GM21576 (cell line): ENCODE results near the gene TMEM63C.
"Not testable (repeated sequence)": the region's sequence is repeated elsewhere in the genome, so short reads cannot be mapped to it uniquely, and the experiment has no call there.

Experiments
- ATAC-seq: cut with Tn5 transposase; IDR thresholded peaks from one replicate; pipeline ENCODE4 v1.9.1; 2021; ENCODE audit warnings: mild to moderate bottlenecking, moderate library complexity; ENCODE audit not compliant: unreplicated experiment

Gene TMEM63C

GRCh38 chr14:77155083-77155482 lies 26.5 kb upstream of the TMEM63C start:
- ATAC-seq, result no peak

GRCh38 chr14:77157740-77158139 lies 23.9 kb upstream of the TMEM63C start:
- ATAC-seq, result no peak

DNA sequence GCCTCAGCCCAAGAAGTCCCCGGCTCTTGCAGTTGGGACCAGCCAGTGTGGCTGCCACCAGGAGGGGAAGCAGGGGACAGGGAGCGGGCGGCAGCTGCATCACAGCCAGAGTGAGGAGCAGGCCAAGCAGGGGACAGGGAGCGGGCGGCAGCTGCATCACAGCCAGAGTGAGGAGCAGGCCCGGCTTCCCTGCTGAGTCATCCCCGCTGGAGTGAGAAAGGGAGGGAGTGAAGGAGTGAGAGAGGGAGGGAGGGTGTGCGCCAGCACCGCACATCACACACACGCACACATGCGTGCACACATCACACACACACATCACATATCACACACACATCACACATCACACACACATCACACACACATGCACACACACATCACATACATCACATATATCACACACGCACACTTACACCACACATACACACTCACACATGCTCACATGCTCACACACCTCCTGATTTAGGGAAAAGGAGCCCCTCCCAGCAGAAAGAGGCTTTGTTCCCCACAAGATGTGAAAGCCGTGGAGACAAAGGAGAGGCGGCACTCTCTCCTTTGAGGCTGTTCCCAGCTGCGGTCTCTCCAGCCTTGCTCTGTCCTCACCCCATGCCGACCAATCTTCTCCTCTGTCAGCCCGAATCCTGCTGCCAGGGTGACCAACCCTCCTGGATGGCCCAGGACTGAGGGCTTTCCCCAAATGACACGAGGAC lies 23.3 kb upstream of the TMEM63C start:
- no peak for ATAC-seq

GRCh38 chr14:77158882-77159255 lies 22.7 kb upstream of the TMEM63C start:
- no peak for ATAC-seq

DNA sequence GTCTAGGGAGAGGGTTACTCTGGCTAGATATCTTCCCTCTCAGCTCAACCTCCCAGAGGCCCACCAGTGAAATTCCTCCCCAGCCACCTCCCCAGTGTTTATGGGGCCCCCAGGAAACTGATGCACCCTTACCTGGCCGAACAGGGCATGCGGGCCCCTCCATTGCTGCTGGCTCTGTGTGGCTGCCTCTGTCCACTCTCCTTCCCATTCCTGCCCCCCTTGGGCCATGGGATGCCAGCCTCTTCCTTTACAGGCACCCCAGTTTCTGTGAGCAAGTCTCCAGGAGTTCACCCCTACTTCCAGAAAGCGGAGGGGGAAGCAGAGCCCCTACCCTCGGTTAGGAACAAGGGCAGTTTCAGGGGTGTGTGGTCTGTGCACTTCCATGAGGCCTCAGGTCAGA lies 20.6 kb upstream of the TMEM63C start:
- ATAC-seq, result no peak

- no peak for ATAC-seq
Measured at GRCh38 chr14:77170045-77170444, 11.6 kb upstream of the TMEM63C start.

DNA sequence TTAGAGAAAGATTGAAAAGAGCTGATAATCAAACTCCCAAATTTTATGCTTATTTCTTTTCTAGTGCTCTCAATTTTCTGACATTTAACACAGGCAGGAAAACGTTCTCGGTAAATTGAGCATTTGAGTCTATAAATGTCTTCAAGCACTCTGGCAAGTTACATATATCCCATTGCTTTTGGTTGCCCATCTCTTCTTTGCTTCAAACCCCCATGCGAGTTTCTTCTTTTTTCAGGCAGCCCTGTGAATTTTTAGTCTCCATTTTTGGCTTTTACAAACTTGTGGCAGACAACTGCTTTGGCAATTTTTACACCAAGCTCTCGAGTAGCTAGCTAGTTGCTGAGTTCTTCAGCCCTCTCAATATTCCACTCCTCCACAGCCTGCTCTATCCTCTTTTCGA lies 8.7 kb upstream of the TMEM63C start:
- ATAC-seq, result no peak

DNA sequence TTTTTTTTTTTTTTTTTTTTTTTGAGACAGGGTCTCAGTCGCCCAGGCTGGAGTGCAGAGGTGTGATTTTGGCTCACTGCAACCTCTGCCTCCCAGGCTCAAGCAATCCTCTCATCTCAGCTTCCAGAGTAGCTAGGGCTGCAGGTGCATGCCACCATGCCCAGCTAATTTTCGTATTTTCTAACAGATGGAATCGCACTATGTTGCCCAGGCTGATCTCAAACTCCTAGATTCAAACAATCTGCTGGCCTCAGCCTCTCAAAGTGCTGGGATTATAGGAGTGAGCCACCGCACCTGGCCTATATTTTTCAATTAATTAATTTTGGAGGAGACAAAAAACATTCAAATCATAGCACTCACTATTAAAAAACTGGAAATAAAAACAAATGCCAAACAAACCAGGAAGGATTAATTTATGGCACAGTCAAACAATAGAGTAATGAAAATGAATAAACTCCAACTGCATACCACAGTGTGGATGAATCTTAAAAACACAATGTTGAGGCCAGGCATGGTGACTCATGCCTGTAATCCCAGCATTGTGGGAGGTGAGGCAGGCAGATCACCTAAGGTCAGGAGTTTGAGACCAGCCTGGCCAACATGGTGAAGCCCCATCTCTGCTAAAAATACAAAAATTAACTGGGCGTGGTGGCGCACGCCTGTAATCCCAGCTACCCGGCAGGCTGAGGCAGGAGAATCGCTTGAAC lies 7.5 kb upstream of the TMEM63C start:
- not testable (repeated sequence) for ATAC-seq

- ATAC-seq, result no peak
Measured at GRCh38 chr14:77175843-77176242, 5.8 kb upstream of the TMEM63C start.

DNA sequence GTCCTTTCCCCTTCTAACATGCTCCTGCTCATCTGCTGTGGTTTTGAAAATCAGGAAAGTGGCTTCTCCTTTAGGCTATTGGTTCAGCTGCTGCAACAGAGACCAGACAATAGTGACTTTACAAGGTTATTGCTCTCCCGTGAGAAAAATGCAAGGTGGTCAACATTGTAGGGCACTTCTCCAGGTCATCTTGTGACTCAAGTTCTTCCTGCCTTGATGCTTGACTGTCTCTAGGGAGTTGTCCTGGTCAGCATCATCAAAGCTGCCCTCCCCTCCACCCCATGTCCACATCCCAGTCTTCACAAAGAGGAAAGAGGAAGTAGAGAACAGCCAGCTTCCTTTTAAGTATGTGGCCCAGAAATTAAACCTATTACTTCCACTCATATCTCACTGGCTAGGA lies 3.9 kb upstream of the TMEM63C start:
- no peak for ATAC-seq

GRCh38 chr14:77178656-77179055 lies 2.9 kb upstream of the TMEM63C start:
- ATAC-seq, result no peak

GRCh38 chr14:77180726-77181602 lies 634 bp upstream of the TMEM63C start:
- ATAC-seq, result no peak

- ATAC-seq, result no peak
Measured at GRCh38 chr14:77183896-77184295, 2.3 kb downstream of the TMEM63C start.

DNA sequence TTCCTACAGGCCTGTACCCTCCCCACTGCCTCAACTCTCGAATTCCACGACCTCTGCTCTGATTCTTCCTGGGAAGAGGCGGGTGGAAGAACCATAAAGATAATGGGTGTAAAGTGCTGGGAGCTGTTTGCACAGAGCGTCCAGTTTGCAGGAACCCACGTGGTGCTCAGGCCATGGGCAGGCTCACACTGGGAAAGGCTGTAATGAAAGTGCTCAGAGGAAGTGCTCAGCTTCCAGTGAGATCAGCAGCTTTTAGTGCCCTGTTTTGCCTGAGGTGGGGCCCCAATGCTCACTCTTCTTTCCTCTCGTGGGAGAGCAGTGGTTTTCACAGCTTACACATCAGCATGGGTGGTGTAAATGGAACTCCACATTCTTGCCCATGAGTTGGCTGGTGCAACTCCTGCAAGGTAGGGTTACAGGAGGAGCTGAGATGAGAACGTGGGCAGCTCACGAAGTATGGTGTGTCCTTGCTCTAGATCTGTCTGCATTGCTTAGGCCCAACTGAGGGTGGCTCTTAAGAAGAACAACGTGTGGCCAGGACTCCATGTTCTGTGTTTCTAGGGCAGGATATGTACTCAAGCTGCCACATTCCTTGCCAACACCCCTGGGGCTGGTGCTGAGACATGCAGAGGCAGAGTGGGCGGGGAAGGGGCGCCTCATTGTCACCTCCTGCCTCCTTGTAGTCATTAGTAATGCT lies 2.9 kb downstream of the TMEM63C start:
- ATAC-seq, result no peak

DNA sequence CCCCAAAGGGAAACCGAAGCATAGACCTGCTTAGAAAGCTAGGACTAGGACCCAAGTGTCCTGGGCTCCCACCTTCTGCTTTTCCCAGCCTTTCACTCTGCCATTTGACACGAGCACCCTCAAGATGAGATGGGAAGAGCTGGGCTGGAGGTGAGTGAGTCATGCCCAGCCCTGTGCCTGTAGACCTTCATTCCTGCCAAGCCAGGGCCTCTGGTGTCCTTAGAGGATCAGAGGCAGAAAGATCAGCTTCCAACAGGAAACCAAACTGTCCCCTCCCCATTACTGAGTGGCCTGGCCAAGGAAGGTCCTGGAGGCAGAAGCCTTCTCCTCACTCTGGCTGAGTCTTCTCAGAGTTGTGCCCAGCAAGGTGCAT lies 3.5 kb downstream of the TMEM63C start:
- no peak for ATAC-seq

GRCh38 chr14:77186911-77187648 lies 5.5 kb downstream of the TMEM63C start:
- ATAC-seq, result no peak

- no peak for ATAC-seq
Measured at GRCh38 chr14:77187649-77188012, 6.0 kb downstream of the TMEM63C start.

GRCh38 chr14:77189479-77189878 lies 7.9 kb downstream of the TMEM63C start:
- no peak for ATAC-seq

DNA sequence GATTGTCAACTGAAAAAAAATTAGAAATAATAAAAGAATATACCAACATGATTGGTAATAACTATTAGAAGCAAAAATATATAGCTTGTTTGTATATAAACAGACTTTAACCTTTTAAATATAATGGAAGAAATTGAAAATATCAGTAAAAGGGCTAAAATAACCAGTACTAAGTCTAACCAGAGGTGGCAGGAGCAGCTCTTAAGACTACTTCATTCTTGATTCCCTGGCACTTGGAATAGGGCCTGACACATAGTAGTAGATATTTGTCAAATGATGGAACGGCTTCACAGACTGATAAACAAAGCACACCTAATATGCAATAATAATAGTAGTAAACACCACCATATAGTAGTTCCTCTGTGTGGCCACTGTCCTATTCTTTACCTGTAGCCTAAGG lies 9.4 kb downstream of the TMEM63C start:
- ATAC-seq, result no peak

DNA sequence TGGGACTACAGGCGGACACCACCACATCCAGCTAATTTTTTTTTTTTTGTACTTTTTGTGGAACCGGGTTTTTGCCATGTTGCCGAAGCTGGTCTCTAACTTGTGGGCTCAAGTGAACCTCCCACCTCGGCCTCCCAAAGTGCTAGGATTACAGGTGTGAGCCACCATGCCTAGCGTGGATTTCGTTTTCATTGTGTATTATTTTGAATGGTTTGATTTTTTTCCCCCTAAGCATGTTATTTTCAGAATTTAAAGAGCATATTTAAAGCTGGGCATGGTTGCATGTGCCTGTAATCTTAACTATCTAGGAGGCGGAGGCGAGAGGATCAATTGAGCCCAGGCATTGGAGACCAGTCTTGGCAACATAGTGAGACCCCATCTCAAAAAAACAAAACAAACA lies 13.1 kb downstream of the TMEM63C start:
- ATAC-seq, result no peak

- no peak for ATAC-seq
Measured at GRCh38 chr14:77195766-77196165, 14.2 kb downstream of the TMEM63C start.
